WTC11 (cell line): ENCODE measurements around the gene RYR2.

Experiments
- CREB1 ChIP-seq: sonication (generic); formaldehyde crosslinking; IDR thresholded peaks from 2 replicates; pipeline ENCODE4 v1.8.0; 2023; ENCODE audit warnings: mild to moderate bottlenecking, missing genetic modification reagents
- ETV6 ChIP-seq: sonication (generic); formaldehyde crosslinking; IDR thresholded peaks from 2 replicates; pipeline ENCODE4 v1.8.1; 2022; ENCODE audit warnings: mild to moderate bottlenecking, missing genetic modification reagents
- IRF2 ChIP-seq: sonication (generic); formaldehyde crosslinking; IDR thresholded peaks from 2 replicates; pipeline ENCODE4 v1.8.0; 2022; ENCODE audit warnings: low read depth, missing genetic modification reagents, borderline replicate concordance
- MXD4 ChIP-seq: fragments of 250-450 bp; sonication (Bioruptor Pico); IDR thresholded peaks from 2 replicates; pipeline ENCODE4 v1.8.0; 2021; ENCODE audit warnings: mild to moderate bottlenecking, moderate library complexity, borderline replicate concordance
- TCF7 ChIP-seq: sonication (generic); formaldehyde crosslinking; IDR thresholded peaks from 2 replicates; pipeline ENCODE4 v1.8.0; 2022; ENCODE audit warnings: mild to moderate bottlenecking, low read depth, missing genetic modification reagents, moderate library complexity
- ZBTB21 ChIP-seq: sonication (generic); formaldehyde crosslinking; IDR thresholded peaks from 2 replicates; pipeline ENCODE4 v1.8.1; 2023; ENCODE audit warnings: mild to moderate bottlenecking, missing genetic modification reagents, borderline replicate concordance
- ZNF121 ChIP-seq: sonication (generic); formaldehyde crosslinking; IDR thresholded peaks from 2 replicates; pipeline ENCODE4 v1.8.0; 2023; ENCODE audit warnings: missing genetic modification reagents
- TF ChIP-seq, protein P1 (sequence below): fragments of 200-600 bp; IDR thresholded peaks from 2 replicates; pipeline ENCODE4 v1.8.0; 2022; ENCODE audit warnings: antibody characterized with exemption
- TF ChIP-seq, protein P2 (sequence below): sonication (generic); formaldehyde crosslinking; IDR thresholded peaks from 2 replicates; pipeline ENCODE4 v1.8.0; 2023; ENCODE audit warnings: missing genetic modification reagents
- TF ChIP-seq, protein P3 (sequence below): sonication (generic); formaldehyde crosslinking; IDR thresholded peaks from 2 replicates; pipeline ENCODE4 v1.8.1; 2023; ENCODE audit warnings: mild to moderate bottlenecking, moderate library complexity, missing genetic modification reagents

DNA sequence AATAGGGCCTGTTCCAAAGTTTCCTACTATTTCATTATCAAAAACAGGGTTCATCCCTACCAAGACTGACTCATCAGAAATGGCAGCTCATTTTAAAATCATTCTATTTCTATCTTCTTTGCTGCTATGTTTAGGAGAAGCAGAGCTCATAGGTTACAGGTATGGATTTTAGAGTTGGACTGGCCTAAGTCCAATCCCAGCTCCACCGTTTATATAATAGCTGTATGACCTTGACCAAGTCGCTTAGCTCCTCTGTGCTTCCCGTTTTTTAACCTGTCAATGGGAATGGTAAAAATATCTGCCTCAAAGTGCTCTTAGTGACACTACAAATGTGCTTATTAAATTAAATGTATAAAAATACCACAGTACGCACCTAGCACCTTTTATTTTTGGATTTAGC lies 436.1 kb downstream of the RYR2 start:
- TF ChIP-seq, protein P1, sequence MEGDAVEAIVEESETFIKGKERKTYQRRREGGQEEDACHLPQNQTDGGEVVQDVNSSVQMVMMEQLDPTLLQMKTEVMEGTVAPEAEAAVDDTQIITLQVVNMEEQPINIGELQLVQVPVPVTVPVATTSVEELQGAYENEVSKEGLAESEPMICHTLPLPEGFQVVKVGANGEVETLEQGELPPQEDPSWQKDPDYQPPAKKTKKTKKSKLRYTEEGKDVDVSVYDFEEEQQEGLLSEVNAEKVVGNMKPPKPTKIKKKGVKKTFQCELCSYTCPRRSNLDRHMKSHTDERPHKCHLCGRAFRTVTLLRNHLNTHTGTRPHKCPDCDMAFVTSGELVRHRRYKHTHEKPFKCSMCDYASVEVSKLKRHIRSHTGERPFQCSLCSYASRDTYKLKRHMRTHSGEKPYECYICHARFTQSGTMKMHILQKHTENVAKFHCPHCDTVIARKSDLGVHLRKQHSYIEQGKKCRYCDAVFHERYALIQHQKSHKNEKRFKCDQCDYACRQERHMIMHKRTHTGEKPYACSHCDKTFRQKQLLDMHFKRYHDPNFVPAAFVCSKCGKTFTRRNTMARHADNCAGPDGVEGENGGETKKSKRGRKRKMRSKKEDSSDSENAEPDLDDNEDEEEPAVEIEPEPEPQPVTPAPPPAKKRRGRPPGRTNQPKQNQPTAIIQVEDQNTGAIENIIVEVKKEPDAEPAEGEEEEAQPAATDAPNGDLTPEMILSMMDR: no peak
- no peak for TF ChIP-seq MXD4 (CRISPR knock-in tag)
- TF ChIP-seq ZBTB21: no peak
- no peak for TF ChIP-seq IRF2 (CRISPR knock-in tag)
- TF ChIP-seq, protein P2, sequence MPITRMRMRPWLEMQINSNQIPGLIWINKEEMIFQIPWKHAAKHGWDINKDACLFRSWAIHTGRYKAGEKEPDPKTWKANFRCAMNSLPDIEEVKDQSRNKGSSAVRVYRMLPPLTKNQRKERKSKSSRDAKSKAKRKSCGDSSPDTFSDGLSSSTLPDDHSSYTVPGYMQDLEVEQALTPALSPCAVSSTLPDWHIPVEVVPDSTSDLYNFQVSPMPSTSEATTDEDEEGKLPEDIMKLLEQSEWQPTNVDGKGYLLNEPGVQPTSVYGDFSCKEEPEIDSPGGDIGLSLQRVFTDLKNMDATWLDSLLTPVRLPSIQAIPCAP: no peak
- TF ChIP-seq CREB1 (CRISPR knock-in tag): no peak
- no peak for TF ChIP-seq ETV6 (CRISPR knock-in tag)
- no peak for TF ChIP-seq ZNF121 (CRISPR knock-in tag)
- TF ChIP-seq, protein P3, sequence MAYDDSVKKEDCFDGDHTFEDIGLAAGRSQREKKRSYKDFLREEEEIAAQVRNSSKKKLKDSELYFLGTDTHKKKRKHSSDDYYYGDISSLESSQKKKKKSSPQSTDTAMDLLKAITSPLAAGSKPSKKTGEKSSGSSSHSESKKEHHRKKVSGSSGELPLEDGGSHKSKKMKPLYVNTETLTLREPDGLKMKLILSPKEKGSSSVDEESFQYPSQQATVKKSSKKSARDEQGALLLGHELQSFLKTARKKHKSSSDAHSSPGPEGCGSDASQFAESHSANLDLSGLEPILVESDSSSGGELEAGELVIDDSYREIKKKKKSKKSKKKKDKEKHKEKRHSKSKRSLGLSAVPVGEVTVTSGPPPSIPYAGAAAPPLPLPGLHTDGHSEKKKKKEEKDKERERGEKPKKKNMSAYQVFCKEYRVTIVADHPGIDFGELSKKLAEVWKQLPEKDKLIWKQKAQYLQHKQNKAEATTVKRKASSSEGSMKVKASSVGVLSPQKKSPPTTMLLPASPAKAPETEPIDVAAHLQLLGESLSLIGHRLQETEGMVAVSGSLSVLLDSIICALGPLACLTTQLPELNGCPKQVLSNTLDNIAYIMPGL (CRISPR knock-in tag): no peak
- no peak for TF ChIP-seq TCF7 (CRISPR knock-in tag)
